Activated effector memory CD4-positive, alpha-beta T cell treated with Interleukin-2 at 50 U/mL for 16 hours (primary cell): ENCODE data around the gene PNPLA7.
"Not testable (repeated sequence)": the region's sequence is repeated elsewhere in the genome, so short reads cannot be mapped to it uniquely, and the experiment has no call there.

ENCODE experiments used
- DNase-seq: peaks from one replicate; pipeline ENCODE4 v3.0.0-alpha.2; 2020

The PNPLA7 gene

GRCh38 chr9:137459152-137459600 lies 91.0 kb downstream of the PNPLA7 start, which contains the start of gene NSMF:
NSMF (minus strand) TSS chr9:137459334; CDS start chr9:137459102, 232 bp downstream.
- peak; percentile 92 for DNase-seq

- no peak for DNase-seq
These were observed 91.7 kb downstream of the PNPLA7 start for GRCh38 chr9:137458194-137459151.

GRCh38 chr9:137457406-137458193 lies 92.6 kb downstream of the PNPLA7 start:
- no peak for DNase-seq

GRCh38 chr9:137456864-137457405 lies 93.3 kb downstream of the PNPLA7 start:
- no peak for DNase-seq

GRCh38 chr9:137456061-137456863 lies 93.9 kb downstream of the PNPLA7 start:
- DNase-seq, result no peak

- no peak for DNase-seq
These were observed 94.7 kb downstream of the PNPLA7 start for GRCh38 chr9:137455359-137455991.

GRCh38 chr9:137454597-137455358 lies 95.4 kb downstream of the PNPLA7 start:
- no peak for DNase-seq

- DNase-seq, result no peak
These were observed 96.0 kb downstream of the PNPLA7 start for GRCh38 chr9:137454145-137454596.

- DNase-seq, result peak; percentile 40
These were observed 96.5 kb downstream of the PNPLA7 start for GRCh38 chr9:137453643-137454081.

GRCh38 chr9:137452761-137453642 lies 97.2 kb downstream of the PNPLA7 start:
- DNase-seq, result no peak

- DNase-seq, result no peak
These were observed 98.0 kb downstream of the PNPLA7 start for GRCh38 chr9:137452006-137452760.

- DNase-seq, result not testable (repeated sequence)
These were observed 98.8 kb downstream of the PNPLA7 start for GRCh38 chr9:137451264-137452005.

- DNase-seq, result not testable (repeated sequence)
These were observed 99.5 kb downstream of the PNPLA7 start for GRCh38 chr9:137450539-137451222.

GRCh38 chr9:137449931-137450538 lies 100.2 kb downstream of the PNPLA7 start:
- DNase-seq, result no peak

- no peak for DNase-seq
These were observed 100.9 kb downstream of the PNPLA7 start for GRCh38 chr9:137449081-137449844.

GRCh38 chr9:137448602-137448962 lies 101.6 kb downstream of the PNPLA7 start:
- DNase-seq, result no peak
